ENCODE measurements around the gene DLG4. TPM values are rescaled to one million over a fixed set of nuclear protein-coding genes. Genes with fewer than 3 reads are reported as not detected.

The DLG4 gene
- total RNA-seq, 1 experiment from 2014 or later, result 38.3 TPM

DNA sequence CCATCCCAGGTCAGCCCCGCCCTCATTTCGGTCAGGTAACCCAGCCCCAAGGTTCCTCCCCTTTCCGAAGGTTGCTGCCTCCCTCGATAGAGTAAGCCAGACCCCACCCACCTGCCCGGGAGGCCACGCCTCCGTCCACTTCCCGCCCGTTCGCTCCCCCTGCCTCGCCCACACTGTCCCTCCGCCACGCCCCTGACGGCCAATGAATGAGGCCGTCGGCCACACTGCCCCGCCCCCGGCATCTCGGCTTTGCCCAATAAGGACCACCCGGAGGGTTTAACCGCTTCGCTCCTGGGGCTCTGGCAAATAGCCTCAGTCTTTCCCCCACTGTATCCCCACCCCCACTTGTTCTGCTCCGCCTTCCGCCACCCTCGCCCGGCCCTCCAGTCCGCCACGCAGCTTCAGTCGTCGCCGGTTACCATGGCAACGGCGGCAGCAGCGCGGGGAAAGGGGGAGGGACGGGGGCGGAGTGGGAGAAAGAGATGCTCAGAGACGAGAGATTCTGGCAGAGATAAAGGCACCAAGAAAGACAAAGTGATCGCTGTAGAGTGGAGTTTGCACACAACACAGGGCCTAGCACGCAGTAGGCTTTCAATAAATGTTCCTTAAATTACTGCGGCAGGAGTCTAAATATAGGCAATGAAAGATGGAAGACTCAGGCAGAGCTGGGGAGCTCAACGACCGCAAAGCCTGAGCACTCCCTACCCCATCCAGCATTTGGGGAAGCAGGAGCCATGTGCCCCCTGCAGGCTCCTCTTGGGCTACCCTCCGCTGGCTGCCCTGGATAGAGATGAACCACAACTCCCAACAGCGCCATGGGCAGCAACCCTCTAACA lies 5.1 kb downstream of the DLG4 start:
- Mint-ChIP-seq H3K36me3 (ENCODE audit: insufficient read depth in 1 of 3, low read depth in 3 of 3) (peaks cover 0 to 3% (median 0%) of the 10 kb centered on the region in 3 experiments; a peak in 3 of 7 replicates), H3K4me3 (peak overlapping the region; percentile 71 to 91), H3K9me3 (no peaks in the 10 kb centered on the region), H3K27me3 (ENCODE audit: low read depth) (no peaks in the 10 kb centered on the region; the same call in 1 of the 2 replicates), H3K4me1 (peaks cover 64 to 73% of the 10 kb centered on the region in 2 experiments), H3K27ac (peak overlapping the region; percentile 96 to 100 (median 99))
- peak; percentile 100 for DNase-seq
- no peak overlapping the region for H3K23ac ChIP-seq (ENCODE audit: insufficient read length, low read depth, low read length)
- H3T11ph ChIP-seq (ENCODE audit: low read length), result no peak overlapping the region
- H3K18ac ChIP-seq (ENCODE audit: insufficient read length, low read depth, low read length), result peak overlapping the region; percentile 94
- H2BK12ac ChIP-seq (ENCODE audit: insufficient read length, low read depth, low read length), result no peak overlapping the region
- H3K4me1 ChIP-seq (ENCODE audit: insufficient read depth, low read length), result peaks cover 3% of the 10 kb centered on the region; the same call in 1 of the 2 replicates
- no peak overlapping the region for H4K8ac ChIP-seq (replicated peaks; ENCODE audit: insufficient read length, low read depth, low read length)
- no peak overlapping the region for H3K27ac ChIP-seq (ENCODE audit: insufficient read length, low read depth, low read length)
- H3K79me1 ChIP-seq (ENCODE audit: insufficient read depth, low read depth, low read length, poor library complexity, severe bottlenecking), result peaks cover 2% of the 10 kb centered on the region
- no peak overlapping the region for H4K91ac ChIP-seq (ENCODE audit: insufficient read length, low read depth, low read length)
- no peak overlapping the region for H2BK5ac ChIP-seq (ENCODE audit: insufficient read length, low read length)
- H3K27me3 ChIP-seq (ENCODE audit: insufficient read depth, low read length), result no peaks in the 10 kb centered on the region
- no peak overlapping the region; the same call in 1 of the 2 replicates for H3K4ac ChIP-seq (ENCODE audit: low read depth, low read length)
- peaks cover 3% of the 10 kb centered on the region; the same call in 1 of the 2 replicates for H3K79me2 ChIP-seq (ENCODE audit: insufficient read depth, low read length)
- peaks cover 23% of the 10 kb centered on the region for H3K23me2 ChIP-seq (ENCODE audit: insufficient read length, low read depth, low read length, poor library complexity, severe bottlenecking)
- no peak overlapping the region for H2BK20ac ChIP-seq (ENCODE audit: low read depth, low read length, poor library complexity, severe bottlenecking)
- no CpG with 5 or more reads among the region's 45 CpGs for WGBS (ENCODE audit: extremely low coverage, insufficient read length, low lambda C conversion rate)
- H3K9ac ChIP-seq (ENCODE audit: extremely low read depth, insufficient read length, low read length), result no peak overlapping the region
- H2AFZ ChIP-seq (ENCODE audit: low read length), result no peak overlapping the region
- H2BK15ac ChIP-seq (ENCODE audit: low read depth, low read length), result no peak overlapping the region
- H4K5ac ChIP-seq (ENCODE audit: insufficient read length, low read depth, low read length), result no peak overlapping the region
- no peak overlapping the region for H3K56ac ChIP-seq (ENCODE audit: insufficient read length, low read depth, low read length)
- H2AK5ac ChIP-seq (ENCODE audit: insufficient read length, low read length), result no peak overlapping the region
- H3K14ac ChIP-seq (ENCODE audit: insufficient read depth, low read length), result peak overlapping the region; percentile 79; the same call in 1 of the 2 replicates
- no peaks in the 10 kb centered on the region for H4K20me1 ChIP-seq (ENCODE audit: control insufficient read depth, insufficient read depth, insufficient read length)
- H3K4me2 ChIP-seq (ENCODE audit: insufficient read depth, insufficient read length, low read length), result peak overlapping the region; percentile 87
- no peaks in the 10 kb centered on the region for H3K9me3 ChIP-seq (ENCODE audit: control insufficient read depth, low read depth, low read length)
- TF ChIP-seq, protein P1, sequence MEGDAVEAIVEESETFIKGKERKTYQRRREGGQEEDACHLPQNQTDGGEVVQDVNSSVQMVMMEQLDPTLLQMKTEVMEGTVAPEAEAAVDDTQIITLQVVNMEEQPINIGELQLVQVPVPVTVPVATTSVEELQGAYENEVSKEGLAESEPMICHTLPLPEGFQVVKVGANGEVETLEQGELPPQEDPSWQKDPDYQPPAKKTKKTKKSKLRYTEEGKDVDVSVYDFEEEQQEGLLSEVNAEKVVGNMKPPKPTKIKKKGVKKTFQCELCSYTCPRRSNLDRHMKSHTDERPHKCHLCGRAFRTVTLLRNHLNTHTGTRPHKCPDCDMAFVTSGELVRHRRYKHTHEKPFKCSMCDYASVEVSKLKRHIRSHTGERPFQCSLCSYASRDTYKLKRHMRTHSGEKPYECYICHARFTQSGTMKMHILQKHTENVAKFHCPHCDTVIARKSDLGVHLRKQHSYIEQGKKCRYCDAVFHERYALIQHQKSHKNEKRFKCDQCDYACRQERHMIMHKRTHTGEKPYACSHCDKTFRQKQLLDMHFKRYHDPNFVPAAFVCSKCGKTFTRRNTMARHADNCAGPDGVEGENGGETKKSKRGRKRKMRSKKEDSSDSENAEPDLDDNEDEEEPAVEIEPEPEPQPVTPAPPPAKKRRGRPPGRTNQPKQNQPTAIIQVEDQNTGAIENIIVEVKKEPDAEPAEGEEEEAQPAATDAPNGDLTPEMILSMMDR (conservative IDR thresholded peaks at IDR 0.05), result peak; percentile 71
- H2BK120ac ChIP-seq (ENCODE audit: low read depth, low read length, poor library complexity, severe bottlenecking), result no peak overlapping the region

Data from H9 (cell line).